ENCODE results near the gene LOXHD1.

DNA sequence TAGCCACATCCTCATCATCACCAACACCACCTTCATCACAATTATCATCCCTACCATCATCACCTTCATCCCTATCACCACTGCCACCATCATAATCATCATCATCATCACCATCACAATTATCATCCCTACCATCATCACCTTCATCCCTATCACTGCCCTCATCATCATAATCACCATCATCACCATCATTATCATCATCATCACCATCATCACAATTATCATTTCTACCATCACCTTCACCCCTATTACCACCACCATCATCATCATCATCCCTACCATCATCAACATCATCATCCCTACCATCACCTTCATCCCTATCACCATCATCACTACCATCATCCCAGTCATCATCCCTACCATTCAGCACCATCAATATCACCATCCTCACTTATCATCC is 140.5 kb downstream of the LOXHD1 start:
- no peak for TF ChIP-seq ZNF174 (tag by site-specific recombination; IDR thresholded peaks at IDR 0.05)
- TF ChIP-seq ZNF561 (tag by site-specific recombination; IDR thresholded peaks at IDR 0.05; ENCODE audit: borderline replicate concordance) = no peak
- TF ChIP-seq SALL2 (tag by site-specific recombination; IDR thresholded peaks at IDR 0.05; ENCODE audit: borderline replicate concordance) = no peak
- TF ChIP-seq CTCF (tag by site-specific recombination; IDR thresholded peaks at IDR 0.05) = no peak
- TF ChIP-seq, protein P1, sequence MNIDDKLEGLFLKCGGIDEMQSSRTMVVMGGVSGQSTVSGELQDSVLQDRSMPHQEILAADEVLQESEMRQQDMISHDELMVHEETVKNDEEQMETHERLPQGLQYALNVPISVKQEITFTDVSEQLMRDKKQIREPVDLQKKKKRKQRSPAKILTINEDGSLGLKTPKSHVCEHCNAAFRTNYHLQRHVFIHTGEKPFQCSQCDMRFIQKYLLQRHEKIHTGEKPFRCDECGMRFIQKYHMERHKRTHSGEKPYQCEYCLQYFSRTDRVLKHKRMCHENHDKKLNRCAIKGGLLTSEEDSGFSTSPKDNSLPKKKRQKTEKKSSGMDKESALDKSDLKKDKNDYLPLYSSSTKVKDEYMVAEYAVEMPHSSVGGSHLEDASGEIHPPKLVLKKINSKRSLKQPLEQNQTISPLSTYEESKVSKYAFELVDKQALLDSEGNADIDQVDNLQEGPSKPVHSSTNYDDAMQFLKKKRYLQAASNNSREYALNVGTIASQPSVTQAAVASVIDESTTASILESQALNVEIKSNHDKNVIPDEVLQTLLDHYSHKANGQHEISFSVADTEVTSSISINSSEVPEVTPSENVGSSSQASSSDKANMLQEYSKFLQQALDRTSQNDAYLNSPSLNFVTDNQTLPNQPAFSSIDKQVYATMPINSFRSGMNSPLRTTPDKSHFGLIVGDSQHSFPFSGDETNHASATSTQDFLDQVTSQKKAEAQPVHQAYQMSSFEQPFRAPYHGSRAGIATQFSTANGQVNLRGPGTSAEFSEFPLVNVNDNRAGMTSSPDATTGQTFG (tag by site-specific recombination; IDR thresholded peaks at IDR 0.05; ENCODE audit: borderline replicate concordance) = no peak
- TF ChIP-seq GLIS2 (tag by site-specific recombination; IDR thresholded peaks at IDR 0.05) = no peak
- no peak for TF ChIP-seq ZNF548 (tag by site-specific recombination; IDR thresholded peaks at IDR 0.05)
- TF ChIP-seq, protein P2, sequence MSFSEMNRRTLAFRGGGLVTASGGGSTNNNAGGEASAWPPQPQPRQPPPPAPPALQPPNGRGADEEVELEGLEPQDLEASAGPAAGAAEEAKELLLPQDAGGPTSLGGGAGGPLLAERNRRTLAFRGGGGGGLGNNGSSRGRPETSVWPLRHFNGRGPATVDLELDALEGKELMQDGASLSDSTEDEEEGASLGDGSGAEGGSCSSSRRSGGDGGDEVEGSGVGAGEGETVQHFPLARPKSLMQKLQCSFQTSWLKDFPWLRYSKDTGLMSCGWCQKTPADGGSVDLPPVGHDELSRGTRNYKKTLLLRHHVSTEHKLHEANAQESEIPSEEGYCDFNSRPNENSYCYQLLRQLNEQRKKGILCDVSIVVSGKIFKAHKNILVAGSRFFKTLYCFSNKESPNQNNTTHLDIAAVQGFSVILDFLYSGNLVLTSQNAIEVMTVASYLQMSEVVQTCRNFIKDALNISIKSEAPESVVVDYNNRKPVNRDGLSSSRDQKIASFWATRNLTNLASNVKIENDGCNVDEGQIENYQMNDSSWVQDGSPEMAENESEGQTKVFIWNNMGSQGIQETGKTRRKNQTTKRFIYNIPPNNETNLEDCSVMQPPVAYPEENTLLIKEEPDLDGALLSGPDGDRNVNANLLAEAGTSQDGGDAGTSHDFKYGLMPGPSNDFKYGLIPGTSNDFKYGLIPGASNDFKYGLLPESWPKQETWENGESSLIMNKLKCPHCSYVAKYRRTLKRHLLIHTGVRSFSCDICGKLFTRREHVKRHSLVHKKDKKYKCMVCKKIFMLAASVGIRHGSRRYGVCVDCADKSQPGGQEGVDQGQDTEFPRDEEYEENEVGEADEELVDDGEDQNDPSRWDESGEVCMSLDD (tag by site-specific recombination; IDR thresholded peaks at IDR 0.05) = no peak
- TF ChIP-seq ZNF529 (tag by site-specific recombination; IDR thresholded peaks at IDR 0.05; ENCODE audit: insufficient replicate concordance) = no peak
- no peak for TF ChIP-seq ZNF175 (tag by site-specific recombination; IDR thresholded peaks at IDR 0.05)
- no peak for TF ChIP-seq ZBTB20 (tag by site-specific recombination; IDR thresholded peaks at IDR 0.05)
- TF ChIP-seq ZNF423 (tag by site-specific recombination; IDR thresholded peaks at IDR 0.05) = no peak

All from HEK293 (cell line).